ENCODE measurements around the gene SLC10A1.

SLC10A1 gene

GRCh38 chr14:69780952-69781351 lies 16.1 kb downstream of the SLC10A1 start:
- TF ChIP-seq CTCF (IDR thresholded peaks at IDR 0.05; ENCODE audit: borderline replicate concordance, insufficient read depth, low read depth, low read length), result no peak
- no peak overlapping the region for H3K4me3 ChIP-seq (ENCODE audit: low read depth, low read length)

GRCh38 chr14:69780092-69780491 lies 16.9 kb downstream of the SLC10A1 start:
- no peak for TF ChIP-seq CTCF (IDR thresholded peaks at IDR 0.05; ENCODE audit: borderline replicate concordance, insufficient read depth, low read depth, low read length)
- H3K4me3 ChIP-seq (ENCODE audit: low read depth, low read length), result no peak overlapping the region

- no peak for TF ChIP-seq CTCF (IDR thresholded peaks at IDR 0.05; ENCODE audit: borderline replicate concordance, insufficient read depth, low read depth, low read length)
- no peak overlapping the region for H3K4me3 ChIP-seq (ENCODE audit: low read depth, low read length)
These were observed 18.0 kb downstream of the SLC10A1 start for GRCh38 chr14:69779088-69779487.

GRCh38 chr14:69776875-69777453 lies 20.1 kb downstream of the SLC10A1 start:
- H3K4me3 ChIP-seq (ENCODE audit: low read depth, low read length), result no peak overlapping the region
- no peak for TF ChIP-seq CTCF (IDR thresholded peaks at IDR 0.05; ENCODE audit: borderline replicate concordance, insufficient read depth, low read depth, low read length)

GRCh38 chr14:69775012-69775411 lies 22.0 kb downstream of the SLC10A1 start:
- H3K4me3 ChIP-seq (ENCODE audit: low read depth, low read length), result no peak overlapping the region
- TF ChIP-seq CTCF (IDR thresholded peaks at IDR 0.05; ENCODE audit: borderline replicate concordance, insufficient read depth, low read depth, low read length), result no peak

- H3K4me3 ChIP-seq (ENCODE audit: low read depth, low read length), result no peak overlapping the region
- TF ChIP-seq CTCF (IDR thresholded peaks at IDR 0.05; ENCODE audit: borderline replicate concordance, insufficient read depth, low read depth, low read length), result no peak
These were observed 23.3 kb downstream of the SLC10A1 start for GRCh38 chr14:69773571-69774276.
